ENCODE data around the gene TMEM41B.

TMEM41B gene

DNA sequence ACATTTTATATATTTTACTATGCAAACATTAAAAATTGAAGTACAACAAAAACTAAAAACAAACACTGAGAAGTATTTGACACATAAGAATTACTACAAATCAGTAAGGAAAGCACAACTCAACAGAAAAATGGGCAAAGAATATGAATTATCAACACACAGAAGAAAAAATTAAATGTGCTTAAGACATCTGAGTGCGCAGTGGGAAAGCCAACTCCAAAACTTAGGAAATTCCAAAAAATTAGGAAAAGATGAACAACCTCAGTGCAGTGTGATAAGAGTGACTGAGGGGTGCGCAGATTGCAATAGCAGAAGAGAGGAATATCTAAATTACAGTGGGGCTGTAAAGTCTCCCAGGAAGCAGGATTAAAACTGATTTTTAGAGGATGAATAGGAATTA lies 1.9 kb upstream of the TMEM41B start:
- TF ChIP-seq, protein P1, sequence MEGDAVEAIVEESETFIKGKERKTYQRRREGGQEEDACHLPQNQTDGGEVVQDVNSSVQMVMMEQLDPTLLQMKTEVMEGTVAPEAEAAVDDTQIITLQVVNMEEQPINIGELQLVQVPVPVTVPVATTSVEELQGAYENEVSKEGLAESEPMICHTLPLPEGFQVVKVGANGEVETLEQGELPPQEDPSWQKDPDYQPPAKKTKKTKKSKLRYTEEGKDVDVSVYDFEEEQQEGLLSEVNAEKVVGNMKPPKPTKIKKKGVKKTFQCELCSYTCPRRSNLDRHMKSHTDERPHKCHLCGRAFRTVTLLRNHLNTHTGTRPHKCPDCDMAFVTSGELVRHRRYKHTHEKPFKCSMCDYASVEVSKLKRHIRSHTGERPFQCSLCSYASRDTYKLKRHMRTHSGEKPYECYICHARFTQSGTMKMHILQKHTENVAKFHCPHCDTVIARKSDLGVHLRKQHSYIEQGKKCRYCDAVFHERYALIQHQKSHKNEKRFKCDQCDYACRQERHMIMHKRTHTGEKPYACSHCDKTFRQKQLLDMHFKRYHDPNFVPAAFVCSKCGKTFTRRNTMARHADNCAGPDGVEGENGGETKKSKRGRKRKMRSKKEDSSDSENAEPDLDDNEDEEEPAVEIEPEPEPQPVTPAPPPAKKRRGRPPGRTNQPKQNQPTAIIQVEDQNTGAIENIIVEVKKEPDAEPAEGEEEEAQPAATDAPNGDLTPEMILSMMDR (IDR thresholded peaks at IDR 0.05; ENCODE audit: borderline replicate concordance, insufficient read depth, low read depth, low read length) = no peak
- H3K4me3 ChIP-seq (ENCODE audit: low read depth, low read length) = no peak overlapping the region

GRCh38 chr11:9315078-9315688 lies 790 bp upstream of the TMEM41B start:
- H3K4me3 ChIP-seq (ENCODE audit: low read depth, low read length) = peak overlapping the region; percentile 37
- TF ChIP-seq, protein P1 (IDR thresholded peaks at IDR 0.05; ENCODE audit: borderline replicate concordance, insufficient read depth, low read depth, low read length) = no peak

- peak overlapping the region; percentile 93 for H3K4me3 ChIP-seq (ENCODE audit: low read depth, low read length)
- TF ChIP-seq, protein P1 (IDR thresholded peaks at IDR 0.05; ENCODE audit: borderline replicate concordance, insufficient read depth, low read depth, low read length) = no peak
Measured at GRCh38 chr11:9313648-9314290, 624 bp downstream of the TMEM41B start.

GRCh38 chr11:9310485-9311090 lies 3.8 kb downstream of the TMEM41B start:
- no peak overlapping the region for H3K4me3 ChIP-seq (ENCODE audit: low read depth, low read length)
- TF ChIP-seq, protein P1 (IDR thresholded peaks at IDR 0.05; ENCODE audit: borderline replicate concordance, insufficient read depth, low read depth, low read length) = no peak

DNA sequence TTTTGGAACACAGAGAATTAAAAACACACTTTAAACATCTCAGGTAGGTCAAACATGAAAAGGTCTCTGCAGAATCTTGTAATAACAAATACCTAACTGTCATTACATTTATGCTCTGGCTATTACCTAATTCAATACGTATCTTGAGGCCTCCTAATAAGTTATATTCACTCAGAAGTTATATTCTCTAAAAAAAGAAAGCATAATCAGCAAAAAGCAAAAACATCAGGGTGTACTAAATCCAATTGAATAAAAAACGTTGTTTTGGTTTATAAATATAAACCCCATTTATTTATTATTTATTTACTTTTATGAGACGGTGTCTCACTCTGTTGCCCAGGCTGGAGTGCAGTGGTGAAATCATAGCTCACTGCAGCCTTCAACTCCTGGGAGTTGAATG lies 10.2 kb downstream of the TMEM41B start:
- TF ChIP-seq, protein P1 (IDR thresholded peaks at IDR 0.05; ENCODE audit: borderline replicate concordance, insufficient read depth, low read depth, low read length) = no peak
- no peak overlapping the region for H3K4me3 ChIP-seq (ENCODE audit: low read depth, low read length)

DNA sequence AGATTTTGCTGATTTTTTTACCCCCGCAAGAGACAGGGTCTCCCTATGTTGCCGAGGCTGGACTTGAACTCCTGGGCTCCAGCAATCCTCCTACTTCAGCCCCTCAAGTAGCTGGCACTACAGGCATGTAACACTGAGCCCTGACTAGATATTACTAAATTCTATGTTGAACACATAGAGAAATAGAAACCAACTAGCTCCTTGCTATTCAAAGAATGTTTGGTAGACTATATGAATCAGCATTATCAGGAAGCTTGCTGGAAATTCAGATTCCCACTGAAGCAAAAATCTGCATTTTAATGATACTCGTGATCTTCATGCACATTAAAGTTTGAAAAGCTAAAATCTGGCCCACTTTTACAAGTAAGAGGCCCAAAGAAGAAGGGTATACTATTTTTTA lies 11.9 kb downstream of the TMEM41B start:
- H3K4me3 ChIP-seq (ENCODE audit: low read depth, low read length) = no peak overlapping the region

More for the DNA sequence above, 11.9 kb downstream of the TMEM41B start:
- TF ChIP-seq, protein P1 (IDR thresholded peaks at IDR 0.05; ENCODE audit: borderline replicate concordance, insufficient read depth, low read depth, low read length) = no peak

Measured in GM12875 (cell line).